Measurements from ENCODE around the gene CDIP1.

DNA sequence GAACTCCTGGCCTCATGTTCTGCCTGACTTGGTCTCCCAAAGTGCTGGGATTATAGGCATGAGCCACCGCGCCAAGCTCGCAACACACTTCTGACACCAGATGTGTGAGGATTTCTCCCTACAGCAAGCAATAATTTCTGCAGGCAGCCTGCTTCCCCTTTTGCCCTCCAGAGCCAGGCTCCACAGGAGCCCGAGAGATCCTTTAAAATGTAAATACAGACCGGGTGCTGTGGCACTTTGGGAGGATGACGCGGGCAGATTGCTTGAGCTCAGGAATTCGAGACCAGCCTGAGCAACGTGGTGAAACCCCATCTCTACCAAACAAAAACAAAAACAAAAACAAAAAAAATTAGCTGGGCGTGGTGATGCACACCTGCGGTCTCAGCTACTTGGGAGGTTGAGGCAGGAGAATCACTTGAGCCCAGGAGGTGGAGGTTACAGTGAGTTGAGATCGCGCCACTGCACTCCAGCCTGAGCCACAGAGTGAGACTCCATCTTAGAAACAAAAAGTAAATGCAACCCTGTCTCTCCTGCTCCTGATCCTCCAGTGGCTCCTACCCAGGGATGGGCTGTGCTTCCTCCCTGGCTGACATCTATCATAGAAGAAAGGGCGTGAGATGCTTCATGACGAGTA, 32.2 kb upstream of the CDIP1 start:
- TF ChIP-seq, protein P1, sequence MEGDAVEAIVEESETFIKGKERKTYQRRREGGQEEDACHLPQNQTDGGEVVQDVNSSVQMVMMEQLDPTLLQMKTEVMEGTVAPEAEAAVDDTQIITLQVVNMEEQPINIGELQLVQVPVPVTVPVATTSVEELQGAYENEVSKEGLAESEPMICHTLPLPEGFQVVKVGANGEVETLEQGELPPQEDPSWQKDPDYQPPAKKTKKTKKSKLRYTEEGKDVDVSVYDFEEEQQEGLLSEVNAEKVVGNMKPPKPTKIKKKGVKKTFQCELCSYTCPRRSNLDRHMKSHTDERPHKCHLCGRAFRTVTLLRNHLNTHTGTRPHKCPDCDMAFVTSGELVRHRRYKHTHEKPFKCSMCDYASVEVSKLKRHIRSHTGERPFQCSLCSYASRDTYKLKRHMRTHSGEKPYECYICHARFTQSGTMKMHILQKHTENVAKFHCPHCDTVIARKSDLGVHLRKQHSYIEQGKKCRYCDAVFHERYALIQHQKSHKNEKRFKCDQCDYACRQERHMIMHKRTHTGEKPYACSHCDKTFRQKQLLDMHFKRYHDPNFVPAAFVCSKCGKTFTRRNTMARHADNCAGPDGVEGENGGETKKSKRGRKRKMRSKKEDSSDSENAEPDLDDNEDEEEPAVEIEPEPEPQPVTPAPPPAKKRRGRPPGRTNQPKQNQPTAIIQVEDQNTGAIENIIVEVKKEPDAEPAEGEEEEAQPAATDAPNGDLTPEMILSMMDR (IDR thresholded peaks at IDR 0.05) = no peak
- TF ChIP-seq POLR2A (IDR thresholded peaks at IDR 0.05) = no peak
